Fibroblast of gingiva (primary cell): ENCODE results near the gene SNAPC2.

ENCODE experiments used
- DNase-seq: peaks from one replicate; pipeline ENCODE4 v3.0.0-alpha.2; 2011; ENCODE audit warnings: low read depth

SNAPC2 gene, protein sequence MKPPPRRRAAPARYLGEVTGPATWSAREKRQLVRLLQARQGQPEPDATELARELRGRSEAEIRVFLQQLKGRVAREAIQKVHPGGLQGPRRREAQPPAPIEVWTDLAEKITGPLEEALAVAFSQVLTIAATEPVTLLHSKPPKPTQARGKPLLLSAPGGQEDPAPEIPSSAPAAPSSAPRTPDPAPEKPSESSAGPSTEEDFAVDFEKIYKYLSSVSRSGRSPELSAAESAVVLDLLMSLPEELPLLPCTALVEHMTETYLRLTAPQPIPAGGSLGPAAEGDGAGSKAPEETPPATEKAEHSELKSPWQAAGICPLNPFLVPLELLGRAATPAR

GRCh38 chr19:7919610-7920518 is at the start of gene SNAPC2:
TSS of gene SNAPC2 (plus strand) at chr19:7920338. CDS start at chr19:7920367, 29 bp downstream.
- peak; percentile 96 for DNase-seq

DNA sequence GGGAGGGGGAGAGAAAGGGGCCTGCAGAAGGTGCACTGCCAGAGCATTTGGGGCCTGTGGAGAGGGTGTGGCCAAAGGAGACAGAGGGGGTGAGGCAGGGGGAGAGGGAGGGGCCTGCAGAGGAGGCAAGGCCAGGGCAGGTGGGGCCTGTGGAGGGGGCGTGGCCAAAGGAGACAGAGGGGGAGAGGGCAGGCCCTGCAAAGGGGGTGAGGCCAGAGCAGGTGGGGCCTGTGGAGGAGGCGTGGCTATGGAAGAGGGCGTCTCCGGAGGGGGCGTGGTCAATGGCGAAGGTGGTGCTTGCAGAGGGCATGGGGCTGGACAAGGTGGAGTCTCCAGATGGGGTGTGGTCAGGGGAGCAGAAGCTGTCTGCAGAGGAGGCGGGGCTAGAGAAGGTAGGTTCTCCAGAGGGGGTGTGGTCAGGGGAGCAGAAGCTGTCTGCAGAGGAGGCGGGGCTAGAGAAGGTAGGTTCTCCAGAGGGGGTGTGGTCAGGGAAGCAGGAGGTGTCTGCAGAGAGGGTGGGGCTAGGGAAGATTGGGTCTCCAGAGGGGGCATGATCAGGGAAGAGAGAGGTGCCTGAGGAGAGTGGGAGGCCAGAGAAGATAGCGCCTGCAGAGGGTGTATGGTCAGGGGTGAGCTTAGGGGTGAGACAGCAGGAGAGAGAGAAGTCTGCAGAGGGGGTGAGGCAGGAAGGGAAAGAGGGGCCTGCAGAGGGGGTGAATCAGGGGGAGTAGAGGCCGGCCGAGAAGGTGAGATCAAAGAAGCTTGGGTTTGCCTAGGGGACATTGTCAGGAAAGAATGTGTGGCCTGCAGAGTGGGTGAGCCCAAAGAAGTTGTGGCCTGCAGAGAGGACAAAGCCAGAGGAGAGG is 49.3 kb upstream of the SNAPC2 start:
- DNase-seq, result no peak

- peak; percentile 91 for DNase-seq
Measured at GRCh38 chr19:7871437-7872305, 48.5 kb upstream of the SNAPC2 start.

GRCh38 chr19:7872306-7873204 is 47.6 kb upstream of the SNAPC2 start:
- no peak for DNase-seq

DNA sequence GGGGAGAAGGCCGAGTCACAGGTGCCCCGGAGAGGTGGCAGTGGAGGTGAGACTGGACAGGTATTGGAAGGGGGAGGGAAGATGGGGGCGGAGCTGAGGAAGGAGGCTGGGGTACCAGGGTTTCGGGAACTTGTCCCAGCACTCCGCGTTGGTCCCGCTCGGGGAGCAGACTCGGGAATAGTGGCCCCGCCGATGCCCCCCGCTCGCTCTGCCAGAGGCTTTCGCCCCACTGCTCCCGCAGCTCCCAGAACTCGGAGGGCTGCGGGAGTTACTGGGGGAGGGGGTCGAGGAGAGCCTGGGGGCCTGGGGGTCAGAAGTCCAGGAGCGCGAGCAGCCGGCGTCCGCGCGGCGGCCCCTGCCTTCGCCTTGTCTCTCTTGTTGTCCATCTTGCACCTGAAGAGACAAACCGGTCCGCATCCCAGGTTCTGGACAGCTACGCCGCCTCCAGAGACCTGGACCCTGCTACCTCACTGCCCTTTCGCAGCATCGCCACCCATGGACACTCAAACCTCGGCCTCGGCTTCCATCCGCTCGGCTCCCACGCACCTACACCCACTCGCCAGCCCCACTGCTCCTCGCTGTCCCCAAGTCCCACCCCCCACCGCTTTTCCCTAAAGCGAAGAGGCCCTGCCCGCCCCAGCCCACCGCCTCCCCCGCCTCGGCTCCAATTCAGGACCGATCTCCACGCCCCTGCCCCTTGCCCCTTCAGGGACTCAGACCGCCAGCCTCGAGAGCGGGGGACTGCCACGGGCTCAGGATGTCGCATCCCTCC is 46.6 kb upstream of the SNAPC2 start:
- no peak for DNase-seq

DNA sequence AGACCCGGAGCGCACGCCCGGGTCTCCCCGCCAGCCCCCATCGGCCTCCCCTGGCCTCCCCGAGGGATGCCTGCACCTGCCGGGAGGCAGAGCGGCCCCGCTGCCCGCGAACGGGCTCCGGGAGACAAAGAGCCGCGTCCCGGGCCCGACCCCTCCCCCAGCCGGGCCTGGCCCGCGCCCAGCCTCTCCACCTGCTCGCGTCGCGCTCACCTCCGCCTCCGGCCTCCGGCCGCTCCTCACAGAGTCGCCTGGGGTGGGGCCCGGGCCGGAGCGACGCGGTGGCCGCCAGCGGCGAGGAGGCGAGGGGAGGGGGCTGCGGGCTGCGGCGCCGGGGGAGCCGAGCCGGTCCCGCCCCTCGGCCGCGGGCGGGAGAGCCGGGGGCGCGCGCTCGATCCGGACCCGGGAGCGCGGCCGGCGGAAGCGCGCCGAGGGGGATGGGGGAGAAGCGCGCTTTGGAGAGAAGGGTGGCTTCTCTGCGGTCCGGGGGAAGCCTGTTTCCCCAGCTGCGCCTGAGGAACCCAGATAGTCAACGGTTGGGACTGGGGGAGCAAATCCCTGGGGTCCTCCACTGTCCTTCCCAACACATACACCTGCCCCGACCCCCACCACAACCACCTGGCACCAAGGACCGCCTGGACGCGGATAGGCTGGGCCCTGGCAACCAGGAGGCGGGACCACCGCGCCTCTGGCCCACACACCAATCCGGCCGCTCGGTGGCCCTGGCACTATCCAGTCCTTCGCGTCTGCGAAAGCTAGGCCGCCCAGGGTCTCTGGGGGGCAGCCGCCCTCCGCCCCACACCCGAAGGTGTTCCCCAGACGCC is 45.9 kb upstream of the SNAPC2 start, which contains the start of gene PRR36:
PRR36 (minus strand) TSS at position 315 of the 821 bp plus-strand sequence. CDS start 701 bp downstream, outside the sequence.
- DNase-seq, result no peak

GRCh38 chr19:7874897-7875273 is 45.3 kb upstream of the SNAPC2 start:
- DNase-seq, result no peak

DNA sequence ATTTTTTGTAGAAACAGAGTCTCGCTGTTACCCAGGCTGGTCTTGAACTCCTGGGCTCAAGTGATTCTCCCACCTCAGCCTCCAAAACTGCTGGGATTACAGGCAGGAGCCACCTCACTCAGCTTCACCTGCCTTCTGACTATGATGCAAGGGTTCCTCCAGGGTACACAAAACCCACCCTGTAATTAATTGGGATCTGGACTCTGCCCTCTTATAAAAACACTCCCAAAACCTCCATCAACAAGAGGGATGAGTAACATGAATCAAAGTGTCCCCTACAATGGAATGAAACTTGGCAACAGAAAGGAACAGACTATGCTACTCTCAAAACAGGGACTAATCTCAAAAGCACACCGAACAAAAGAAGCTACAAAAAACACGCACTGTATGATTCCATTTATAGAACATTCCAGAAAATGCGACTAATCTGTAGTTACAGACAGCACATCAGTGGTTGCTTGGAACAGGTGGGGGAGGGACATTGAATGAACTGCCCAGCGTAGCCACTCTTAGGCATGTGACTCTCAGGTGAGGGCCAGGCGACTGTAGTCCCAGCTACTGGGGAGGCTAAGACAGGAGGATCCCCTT is 42.8 kb upstream of the SNAPC2 start:
- DNase-seq, result no peak

DNA sequence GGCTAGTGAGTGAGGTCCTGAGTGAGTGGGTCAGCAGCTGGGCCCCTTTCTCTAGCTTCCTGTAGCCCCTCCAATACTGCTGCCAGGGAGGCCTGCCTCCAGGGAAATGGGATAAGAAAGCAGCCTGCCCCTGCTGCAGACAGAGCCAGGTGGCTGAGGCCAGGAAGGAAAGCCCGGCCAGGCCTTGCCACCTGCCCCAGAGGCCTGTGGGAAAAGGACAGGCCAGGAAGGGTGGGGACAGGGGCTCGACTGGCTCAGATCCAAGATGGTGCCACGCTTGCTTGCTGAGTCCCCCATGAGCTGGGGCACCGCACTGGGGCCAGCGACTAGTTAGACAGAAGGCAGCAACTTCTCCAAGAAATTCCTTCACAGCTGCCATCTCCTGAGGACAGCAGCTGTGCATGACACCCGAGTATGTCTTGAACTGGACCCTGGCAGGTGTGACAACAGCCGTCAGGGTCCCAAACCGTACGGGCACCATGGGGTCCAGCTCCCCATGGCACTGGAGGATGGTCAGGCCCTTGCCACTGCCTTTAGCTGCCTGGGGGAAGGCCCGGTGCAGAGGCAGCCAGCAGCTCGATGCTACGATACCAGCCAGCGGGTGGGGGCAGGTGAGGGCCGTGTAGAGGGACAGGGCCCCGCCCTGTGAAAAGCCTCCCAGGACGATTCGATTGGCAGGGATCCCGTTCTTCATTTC is 40.9 kb upstream of the SNAPC2 start:
- no peak for DNase-seq

- DNase-seq, result no peak
Measured at GRCh38 chr19:7879836-7880235, 40.3 kb upstream of the SNAPC2 start.

GRCh38 chr19:7881910-7882309 is 38.2 kb upstream of the SNAPC2 start:
- no peak for DNase-seq

GRCh38 chr19:7883105-7883504 is 37.0 kb upstream of the SNAPC2 start:
- DNase-seq, result no peak

DNA sequence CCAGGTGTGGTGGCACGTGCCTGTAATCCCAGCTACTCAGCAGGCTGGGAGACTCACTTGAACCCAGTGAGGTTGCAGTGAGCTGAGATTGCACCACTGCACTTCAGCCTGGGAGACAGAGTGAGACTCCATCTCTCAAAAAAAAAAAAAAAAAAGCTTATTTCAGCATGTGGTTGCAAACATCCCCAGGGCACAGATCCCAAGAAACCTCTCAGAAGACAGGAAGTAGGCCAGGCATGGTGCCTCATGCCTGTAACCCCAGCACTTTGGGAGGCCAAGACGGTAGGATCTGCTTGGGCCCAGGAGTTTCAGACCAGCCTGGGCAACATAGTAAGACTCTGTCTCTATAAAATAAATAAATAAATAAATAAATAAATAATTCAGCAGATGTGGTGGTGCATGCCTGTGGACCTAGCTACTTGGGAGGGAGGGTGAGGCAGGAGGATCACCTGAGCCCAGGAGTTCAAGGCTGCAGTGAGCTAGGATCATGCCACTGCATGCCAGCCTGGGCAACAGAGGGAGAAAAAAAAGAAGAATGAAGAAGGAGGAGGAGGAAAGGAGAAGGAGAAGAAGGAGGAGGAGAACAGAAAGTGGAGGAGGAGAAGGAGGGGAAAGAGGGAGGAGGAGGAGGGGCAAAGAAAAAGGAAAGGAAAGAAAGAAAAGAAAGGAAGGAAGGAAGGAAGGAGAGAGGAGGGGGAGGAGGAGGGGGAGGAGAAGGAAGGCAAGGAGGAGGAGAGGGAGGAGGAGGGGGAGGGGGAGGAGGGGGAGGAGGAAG is 36.2 kb upstream of the SNAPC2 start:
- peak; percentile 74 for DNase-seq

GRCh38 chr19:7885818-7886217 is 34.3 kb upstream of the SNAPC2 start:
- DNase-seq, result no peak

- DNase-seq, result no peak
Measured at GRCh38 chr19:7887408-7888144, 32.6 kb upstream of the SNAPC2 start.
